T-helper 22 cell (primary cell): ENCODE results near the gene CFAP43.

Experiments used
- DNase-seq: peaks from one replicate; pipeline ENCODE4 v3.0.0-alpha.2; 2020; ENCODE audit warnings: low read depth

Gene CFAP43

GRCh38 chr10:104127411-104127810 lies 104.8 kb downstream of the CFAP43 start:
- DNase-seq, result no peak

GRCh38 chr10:104123397-104123796 lies 108.8 kb downstream of the CFAP43 start:
- no peak for DNase-seq

- no peak for DNase-seq
These were observed 109.7 kb downstream of the CFAP43 start for GRCh38 chr10:104122225-104123107.

GRCh38 chr10:104121485-104122224 lies 110.5 kb downstream of the CFAP43 start, which contains the start of gene SFR1:
Gene SFR1 (plus strand): TSS chr10:104122171. CDS start chr10:104122184, 13 bp downstream.
- DNase-seq, result peak; percentile 98

GRCh38 chr10:104120903-104121484 lies 111.2 kb downstream of the CFAP43 start:
- peak; percentile 89 for DNase-seq

DNA sequence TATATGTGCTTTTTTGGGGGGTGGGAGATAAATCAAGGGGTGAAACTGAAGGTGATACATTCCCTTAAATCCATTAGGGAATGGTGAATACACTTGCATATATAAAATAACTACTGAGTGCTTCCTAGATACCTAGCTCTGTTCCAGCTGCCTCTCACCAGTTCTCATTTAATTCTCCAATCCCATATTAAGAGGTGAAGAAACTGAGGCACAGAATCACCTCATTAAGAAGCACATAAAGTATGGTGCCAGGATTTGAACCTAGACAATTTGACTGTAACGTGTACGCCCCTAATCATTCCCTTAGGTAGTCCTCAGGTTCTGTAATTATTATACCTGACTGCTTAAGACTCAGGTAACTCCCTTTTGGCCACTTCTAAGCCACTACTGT lies 111.7 kb downstream of the CFAP43 start:
- DNase-seq, result no peak

- no peak for DNase-seq
These were observed 112.2 kb downstream of the CFAP43 start for GRCh38 chr10:104119996-104120395.

- no peak for DNase-seq
These were observed 114.3 kb downstream of the CFAP43 start for GRCh38 chr10:104117839-104118323.

DNA sequence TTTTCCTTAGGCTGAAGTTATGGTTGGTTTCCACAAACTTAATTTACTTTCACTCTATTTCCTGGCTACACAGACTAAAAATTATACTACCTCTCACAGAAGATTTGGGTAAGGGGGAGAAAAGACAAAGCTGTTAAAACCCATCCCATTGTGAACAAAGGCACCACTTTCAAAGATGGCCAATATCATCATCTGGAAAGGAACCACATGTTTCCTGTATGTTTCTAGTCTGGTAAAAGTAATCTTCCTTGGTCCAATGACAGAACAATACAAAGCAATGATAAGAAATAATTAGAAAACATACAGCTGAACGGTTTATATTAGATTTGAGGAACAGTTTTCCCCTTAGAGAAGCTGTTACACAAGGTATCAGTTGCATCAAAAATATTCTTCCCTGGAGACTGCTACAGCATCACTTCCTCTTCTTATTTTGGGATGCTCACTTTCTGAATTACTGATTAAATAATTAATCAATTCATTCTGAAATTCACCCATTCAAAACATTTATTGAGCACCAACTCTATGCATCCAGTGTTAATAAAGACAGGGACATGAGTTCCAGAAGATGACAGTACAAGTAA lies 118.7 kb downstream of the CFAP43 start:
- no peak for DNase-seq

DNA sequence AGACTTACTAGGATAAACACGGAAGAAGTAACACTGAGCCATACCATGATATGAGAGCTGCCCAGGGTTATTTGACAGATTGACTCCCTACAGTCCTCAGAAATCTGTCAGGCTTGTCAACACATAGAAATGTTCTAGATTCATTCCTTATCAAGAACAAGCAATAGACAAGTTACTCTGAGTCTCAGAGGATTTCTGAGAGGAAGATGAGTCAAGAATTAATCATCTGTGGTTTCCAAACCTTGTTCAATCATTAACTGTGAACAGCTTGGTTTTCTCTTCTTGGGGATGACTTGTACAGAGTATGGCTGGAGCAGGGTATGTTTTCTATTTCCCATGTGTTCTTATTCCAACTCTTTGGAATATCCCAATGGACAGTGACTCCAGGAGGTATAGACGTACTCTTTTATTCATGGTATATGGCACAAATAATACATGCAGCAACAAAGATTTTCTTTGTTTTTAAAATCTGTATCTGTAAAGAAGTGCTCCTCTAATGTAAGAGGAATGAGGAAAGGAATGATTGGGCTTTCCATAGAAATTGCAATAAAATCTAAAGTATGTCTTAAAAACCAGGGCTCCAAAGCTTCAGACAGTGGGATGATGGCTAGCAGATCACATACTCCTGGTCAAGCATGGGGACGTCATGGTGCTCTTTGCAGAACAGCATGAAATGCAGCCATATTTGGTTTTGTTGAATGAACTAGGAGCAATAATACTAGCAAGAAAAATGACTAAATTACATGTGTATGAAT lies 122.1 kb downstream of the CFAP43 start:
- no peak for DNase-seq

DNA sequence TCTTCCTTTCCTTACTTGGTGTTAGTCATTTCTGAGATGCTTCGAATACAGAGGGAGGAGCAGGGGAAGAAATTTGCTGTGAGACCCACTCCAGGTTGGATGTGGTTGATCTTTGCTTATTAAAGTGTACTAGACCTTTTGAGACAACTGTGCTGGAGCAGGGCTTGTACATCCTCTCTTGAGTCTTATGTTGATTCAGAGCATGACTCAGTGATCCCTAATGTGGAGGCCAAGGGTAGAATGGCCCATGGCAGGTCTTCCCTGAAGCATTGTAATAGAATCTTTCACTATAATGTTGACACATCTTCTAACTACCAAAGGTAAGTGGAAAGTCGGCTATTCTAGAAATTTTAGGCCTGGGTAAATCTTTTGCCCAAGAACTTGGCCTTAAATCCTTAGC lies 127.2 kb downstream of the CFAP43 start:
- DNase-seq, result no peak

DNA sequence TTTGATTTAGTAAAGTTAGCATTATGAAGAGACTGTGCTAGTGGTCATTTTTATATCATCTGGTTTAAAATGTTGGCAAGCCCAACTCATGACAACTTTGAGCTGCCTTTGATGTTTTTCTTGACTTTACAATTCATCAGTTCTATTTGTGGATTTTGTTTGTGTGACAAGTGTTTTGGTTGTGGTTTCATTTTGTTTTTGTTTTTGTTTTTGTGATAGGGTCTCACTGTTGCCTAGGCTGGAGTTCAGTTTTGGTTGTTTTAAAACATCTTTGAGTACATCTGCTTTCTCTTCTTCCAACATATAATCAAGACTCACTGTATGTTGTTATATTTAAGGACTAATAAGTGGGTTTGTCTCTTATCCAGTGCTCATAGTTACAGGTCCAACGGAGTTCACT lies 127.7 kb downstream of the CFAP43 start:
- no peak for DNase-seq

- DNase-seq, result no peak
These were observed 128.2 kb downstream of the CFAP43 start for GRCh38 chr10:104103956-104104355.

GRCh38 chr10:104101902-104102301 lies 130.3 kb downstream of the CFAP43 start:
- no peak for DNase-seq

GRCh38 chr10:104100795-104101194 lies 131.4 kb downstream of the CFAP43 start:
- DNase-seq, result no peak

- no peak for DNase-seq
These were observed 132.2 kb downstream of the CFAP43 start for GRCh38 chr10:104099941-104100340.

DNA sequence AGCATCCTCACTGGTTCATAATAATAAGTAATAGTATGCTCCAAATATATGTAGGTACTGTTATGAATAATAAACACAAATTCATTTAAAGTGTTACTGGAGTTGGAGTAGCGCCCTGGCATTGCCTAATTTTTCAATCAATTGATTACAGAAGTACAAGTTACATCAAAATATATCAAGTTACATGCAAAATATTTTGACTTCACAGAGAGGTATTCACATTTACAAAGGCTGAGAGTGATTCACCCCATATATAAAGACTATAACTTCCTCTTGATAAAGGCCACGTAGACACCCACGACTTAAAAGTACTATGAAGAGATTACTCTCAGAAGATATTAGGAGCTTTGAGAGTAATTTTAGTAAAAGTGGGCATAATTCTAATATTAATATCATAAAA lies 132.9 kb downstream of the CFAP43 start:
- no peak for DNase-seq

- no peak for DNase-seq
These were observed 133.7 kb downstream of the CFAP43 start for GRCh38 chr10:104098358-104098925.

DNA sequence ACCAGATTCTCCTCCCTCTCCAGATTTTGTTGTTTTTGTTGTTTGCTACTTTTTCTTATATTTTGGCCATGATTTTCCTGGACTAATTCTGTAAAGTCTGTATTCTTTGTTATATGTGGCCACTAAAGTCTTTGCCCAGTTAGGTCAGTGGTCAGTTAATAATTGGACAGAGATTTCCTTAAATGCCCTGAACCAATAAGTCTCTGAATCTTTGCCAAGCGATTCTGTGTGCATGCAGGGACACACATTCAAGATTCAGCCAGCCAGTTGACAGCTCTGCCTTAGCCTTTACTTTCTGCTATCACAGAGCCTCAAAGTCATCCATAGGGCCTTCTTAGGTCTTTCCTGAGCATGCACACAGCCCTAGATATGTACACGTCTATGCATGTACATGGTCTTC lies 135.5 kb downstream of the CFAP43 start:
- DNase-seq, result no peak

DNA sequence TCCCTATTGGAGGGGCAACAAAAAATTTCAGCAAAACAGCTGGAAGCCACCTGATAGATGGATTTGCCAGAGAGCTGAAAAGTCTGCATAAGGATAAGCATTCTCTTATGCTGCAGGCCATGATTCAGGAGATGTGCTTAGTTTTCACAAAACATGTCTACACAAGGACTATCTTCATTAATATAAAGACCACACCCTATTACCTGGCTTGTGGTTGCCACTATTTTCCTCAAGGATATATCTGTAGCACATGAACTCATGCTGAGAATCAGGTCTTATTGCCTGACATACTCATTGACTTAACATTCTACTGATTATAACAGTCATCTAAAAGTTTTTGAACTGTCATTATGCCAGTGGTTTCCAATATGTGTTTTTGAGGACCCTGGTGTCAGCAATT lies 139.4 kb downstream of the CFAP43 start:
- no peak for DNase-seq

DNA sequence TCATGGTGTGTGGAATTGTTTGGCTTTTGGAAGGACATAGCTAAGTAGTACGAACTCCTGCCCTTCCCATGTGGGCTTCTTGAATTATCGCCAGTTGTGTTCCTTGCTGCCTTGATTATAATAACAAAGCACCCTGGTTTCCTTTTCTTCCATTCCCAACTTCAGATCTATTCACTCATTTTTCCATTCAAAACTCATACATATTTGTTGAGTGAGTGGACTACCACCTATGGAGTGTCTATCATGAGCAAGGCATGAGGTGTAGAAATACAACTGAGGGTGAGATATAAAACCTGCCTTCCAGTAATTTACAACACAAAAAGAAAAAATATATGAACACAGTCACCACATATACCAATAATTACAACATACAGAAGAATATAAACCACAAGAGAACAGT lies 141.6 kb downstream of the CFAP43 start:
- no peak for DNase-seq
